Mucosa of rectum (tissue), 2 donors: ENCODE data around the gene MRC2.

ENCODE experiments used
- H3K27ac ChIP-seq, 2 donors: one replicate each; pipeline ENCODE4 v1.7.0; 2013; ENCODE audit warnings: inconsistent platforms in 2 of 2, low read depth in 2 of 2, low read length in 2 of 2
- H3K27me3 ChIP-seq, 2 donors: one replicate each; pipeline ENCODE4 v1.7.0; 2013; ENCODE audit warnings: low read length in 2 of 2; ENCODE audit not compliant: control insufficient read depth in 2 of 2, insufficient read depth in 2 of 2
- H3K36me3 ChIP-seq, 2 donors: one replicate each; pipeline ENCODE4 v1.7.0; 2013; ENCODE audit warnings: low read length in 2 of 2; ENCODE audit not compliant: control insufficient read depth in 2 of 2, insufficient read depth in 2 of 2
- H3K4me1 ChIP-seq, 2 donors: one replicate each; pipeline ENCODE4 v1.7.0; 2013; ENCODE audit warnings: low read length in 2 of 2, mild to moderate bottlenecking in 1 of 2; ENCODE audit not compliant: control insufficient read depth in 2 of 2, insufficient read depth in 2 of 2
- H3K4me3 ChIP-seq, 2 donors: one replicate each; pipeline ENCODE4 v1.7.0; 2013; ENCODE audit warnings: low read length in 2 of 2
- H3K9ac ChIP-seq, 2 donors: one replicate each; pipeline ENCODE4 v1.7.0; 2013; ENCODE audit warnings: low read length in 2 of 2, low read depth in 1 of 2, mild to moderate bottlenecking in 1 of 2
- H3K9me3 ChIP-seq, 2 donors: one replicate each; pipeline ENCODE4 v1.7.0; 2013; ENCODE audit warnings: low read length in 2 of 2; ENCODE audit not compliant: control insufficient read depth in 2 of 2
- donor health status: healthy.
- donor health status: Normal muscosa, but diverticular disease.

MRC2 gene

GRCh38 chr17:62631936-62632924 is 4.8 kb downstream of the MRC2 start:
- Histone ChIP-seq H3K27ac (no peak overlapping the region), H3K36me3 (no peaks in the 10 kb centered on the region), H3K9me3 (no peaks in the 10 kb centered on the region), H3K27me3 (peaks cover 5 to 8% of the 10 kb centered on the region in 2 donors), H3K4me3 (no peak overlapping the region), H3K4me1 (no peaks in the 10 kb centered on the region), H3K9ac (no peak overlapping the region)

DNA sequence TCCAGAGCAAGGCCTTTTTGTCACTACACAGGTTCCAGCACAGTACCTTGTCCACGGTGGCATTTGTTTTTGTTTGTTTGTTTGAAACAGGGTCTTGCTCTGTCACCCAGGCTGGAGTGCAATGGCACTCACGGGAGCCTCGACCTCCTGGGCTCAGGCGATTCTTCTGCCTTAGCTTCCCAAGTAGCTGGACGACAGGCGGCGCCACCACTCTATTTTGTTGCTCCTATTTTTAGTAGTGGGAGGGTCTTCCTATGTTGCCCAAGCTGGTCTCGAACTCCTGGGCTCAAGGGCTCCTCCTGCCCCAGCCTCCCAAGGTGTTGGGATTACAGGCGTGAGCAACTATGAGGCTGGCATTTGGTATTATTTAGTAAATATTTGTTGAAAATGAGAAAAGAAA is 10.3 kb downstream of the MRC2 start:
- no peaks in the 10 kb centered on the region for H3K9me3 ChIP-seq
- H3K9ac ChIP-seq = no peak overlapping the region
- H3K27ac ChIP-seq = no peak overlapping the region
- no peaks in the 10 kb centered on the region for H3K27me3 ChIP-seq
- H3K36me3 ChIP-seq = no peaks in the 10 kb centered on the region
- no peaks in the 10 kb centered on the region for H3K4me1 ChIP-seq
- no peak overlapping the region for H3K4me3 ChIP-seq

DNA sequence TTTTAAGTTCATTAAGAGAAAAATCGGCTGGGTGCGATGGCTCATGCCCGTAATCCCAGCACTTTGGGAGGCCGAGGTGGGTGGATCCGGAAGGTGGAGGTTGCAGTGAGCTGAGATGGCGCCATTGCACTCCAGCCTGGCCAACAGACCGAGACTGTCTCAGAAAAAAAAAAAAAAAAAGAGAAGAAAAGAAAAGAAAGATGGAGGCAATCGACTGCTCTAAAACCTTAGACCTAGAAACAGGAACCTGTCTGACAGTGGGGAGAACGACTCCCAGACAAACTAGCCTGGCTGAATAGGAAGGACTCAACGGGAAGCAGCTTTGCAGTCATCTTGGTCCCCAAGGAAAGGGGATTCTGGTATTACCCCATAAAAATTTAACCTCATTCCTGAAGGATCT is 13.7 kb downstream of the MRC2 start:
- Histone ChIP-seq H3K27me3 (peaks cover 0 to 2% of the 10 kb centered on the region in 2 donors), H3K4me3 (no peak overlapping the region), H3K4me1 (no peaks in the 10 kb centered on the region), H3K36me3 (no peaks in the 10 kb centered on the region), H3K9me3 (no peaks in the 10 kb centered on the region), H3K9ac (no peak overlapping the region), H3K27ac (no peak overlapping the region)

DNA sequence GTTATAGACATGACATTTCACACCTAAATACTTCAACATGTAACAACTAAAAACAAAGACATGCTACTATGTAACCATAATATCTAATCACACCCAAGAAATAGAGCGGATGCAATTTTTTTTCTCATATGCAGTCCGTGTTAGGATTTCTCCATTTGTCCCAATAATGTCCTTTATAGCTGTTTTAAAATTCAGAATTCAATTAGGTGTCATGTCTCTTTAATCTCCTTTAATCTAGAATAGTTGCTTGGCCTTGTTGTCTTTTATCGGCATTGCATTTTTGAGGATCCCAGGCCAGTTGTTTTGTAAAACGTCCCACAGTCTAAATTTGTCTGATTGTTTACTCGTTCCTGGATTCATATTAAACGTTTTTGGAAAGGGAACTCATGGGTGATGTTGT is 14.5 kb downstream of the MRC2 start:
- H3K9me3 ChIP-seq = no peaks in the 10 kb centered on the region
- no peaks in the 10 kb centered on the region for H3K4me1 ChIP-seq
- no peak overlapping the region for H3K27ac ChIP-seq
- H3K4me3 ChIP-seq = no peak overlapping the region
- peaks cover 0 to 2% of the 10 kb centered on the region in 2 donors for H3K27me3 ChIP-seq
- H3K36me3 ChIP-seq = no peaks in the 10 kb centered on the region
- H3K9ac ChIP-seq = no peak overlapping the region

DNA sequence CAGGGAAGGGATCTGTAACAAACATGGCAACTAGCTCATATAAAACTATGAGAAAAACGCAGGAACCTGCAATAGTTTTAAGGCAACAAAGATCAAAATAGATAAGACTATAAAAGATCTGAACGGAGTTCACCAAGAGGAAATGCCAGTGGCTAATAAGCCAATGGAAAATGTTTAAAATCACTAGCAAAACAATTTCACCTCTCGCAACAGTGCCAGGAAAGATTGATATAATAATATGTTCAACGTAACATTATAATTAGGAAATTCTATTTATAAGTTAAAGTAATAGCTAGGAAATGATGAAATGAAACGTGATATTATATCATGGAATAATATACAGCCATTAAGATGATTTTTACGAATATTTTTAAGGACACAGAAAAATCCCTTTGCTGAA is 16.0 kb downstream of the MRC2 start:
- no peaks in the 10 kb centered on the region for H3K36me3 ChIP-seq
- H3K4me1 ChIP-seq = peaks cover 0 to 2% of the 10 kb centered on the region in 2 donors
- H3K4me3 ChIP-seq = no peak overlapping the region
- peaks cover 0 to 2% of the 10 kb centered on the region in 2 donors for H3K27me3 ChIP-seq
- H3K27ac ChIP-seq = no peak overlapping the region
- H3K9me3 ChIP-seq = no peaks in the 10 kb centered on the region
- no peak overlapping the region for H3K9ac ChIP-seq

DNA sequence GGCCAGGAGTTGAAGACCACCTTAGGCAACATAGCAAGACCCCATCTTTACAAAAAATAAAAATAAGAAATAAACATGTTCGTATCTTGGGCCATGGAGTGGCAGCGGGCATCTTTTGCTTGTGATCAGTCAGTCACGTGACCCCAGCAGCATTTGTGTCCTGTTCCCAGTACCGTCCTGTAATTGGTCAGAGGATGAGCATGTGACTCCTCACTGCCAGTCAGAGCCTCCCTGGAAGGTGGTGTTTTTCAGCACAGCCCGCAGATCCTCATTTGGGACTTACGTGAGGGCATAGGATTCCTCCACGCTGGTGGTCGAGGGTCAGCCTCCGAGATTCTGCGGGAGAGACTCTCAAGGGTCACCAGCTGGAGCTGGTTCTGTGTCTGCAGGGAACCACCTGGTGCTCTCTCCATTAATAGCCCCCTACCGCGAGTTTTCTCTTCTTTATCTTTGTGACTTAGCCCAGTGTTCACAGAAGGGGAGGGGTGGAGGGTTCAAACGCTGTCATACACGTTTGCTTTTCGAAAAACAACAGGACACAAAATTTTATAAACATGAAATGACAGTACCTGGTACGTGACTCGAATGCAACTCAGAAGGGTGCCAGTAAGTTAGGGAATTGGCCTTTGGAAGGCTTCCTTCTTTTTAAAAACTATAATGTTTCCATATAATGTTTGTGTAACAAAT is 17.2 kb downstream of the MRC2 start:
- Histone ChIP-seq H3K27me3 (peaks cover 0 to 2% of the 10 kb centered on the region in 2 donors), H3K36me3 (no peaks in the 10 kb centered on the region), H3K9ac (no peak overlapping the region), H3K4me3 (no peak overlapping the region), H3K27ac (no peak overlapping the region), H3K9me3 (no peaks in the 10 kb centered on the region), H3K4me1 (peaks cover 0 to 3% of the 10 kb centered on the region in 2 donors)

DNA sequence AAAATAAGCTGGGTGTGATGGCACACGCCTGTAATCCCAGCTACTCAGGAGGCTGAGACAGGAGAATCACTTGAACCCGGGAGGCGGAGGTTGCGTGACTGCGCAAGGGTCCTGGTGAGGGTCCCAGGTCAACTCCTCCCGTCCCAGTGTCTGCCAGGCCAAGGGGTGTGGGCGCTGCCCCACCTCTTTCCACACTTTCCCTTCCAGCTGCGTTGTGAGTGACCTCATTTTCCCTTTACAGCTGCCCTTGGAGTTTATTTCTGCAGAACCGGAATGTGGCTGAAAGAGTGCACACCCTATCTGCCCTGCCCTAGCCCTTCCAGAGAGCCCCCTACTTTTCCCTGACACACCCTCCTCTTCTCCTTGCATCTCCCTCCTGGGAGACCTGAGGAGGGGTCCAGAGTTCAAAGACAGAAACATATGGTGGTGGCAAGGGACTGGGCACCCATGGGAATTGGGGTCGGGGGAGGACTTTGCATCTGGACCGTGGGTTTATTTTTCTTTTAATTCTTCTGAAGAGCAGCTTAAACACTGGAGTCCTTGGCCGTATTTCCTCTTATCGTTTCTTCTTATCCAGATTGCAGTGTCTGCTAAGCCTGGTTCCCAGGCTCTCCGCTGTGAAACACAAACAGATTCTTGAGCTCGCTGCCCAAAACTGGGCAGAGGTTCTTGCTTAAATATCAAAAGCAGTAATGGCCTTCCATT is 20.9 kb downstream of the MRC2 start:
- peaks cover 0 to 2% of the 10 kb centered on the region in 2 donors for H3K27me3 ChIP-seq
- H3K9me3 ChIP-seq = no peaks in the 10 kb centered on the region
- H3K4me1 ChIP-seq = peaks cover 2 to 12% of the 10 kb centered on the region in 2 donors
- no peak overlapping the region for H3K27ac ChIP-seq
- H3K36me3 ChIP-seq = no peaks in the 10 kb centered on the region
- H3K4me3 ChIP-seq = no peak overlapping the region
- H3K9ac ChIP-seq = no peak overlapping the region

GRCh38 chr17:62648956-62649294 is 21.5 kb downstream of the MRC2 start:
- no peak overlapping the region for H3K9ac ChIP-seq
- no peak overlapping the region for H3K27ac ChIP-seq

GRCh38 chr17:62649570-62649969 is 22.1 kb downstream of the MRC2 start:
- Histone ChIP-seq H3K4me1 (peaks cover 3 to 16% of the 10 kb centered on the region in 2 donors), H3K27ac (no peak overlapping the region), H3K27me3 (peaks cover 0 to under 1% of the 10 kb centered on the region in 2 donors), H3K36me3 (no peaks in the 10 kb centered on the region), H3K9me3 (no peaks in the 10 kb centered on the region), H3K9ac (no peak overlapping the region), H3K4me3 (no peak overlapping the region)

More at GRCh38 chr17:62648956-62649294, 21.5 kb downstream of the MRC2 start:
- no peaks in the 10 kb centered on the region for H3K9me3 ChIP-seq
- H3K4me3 ChIP-seq = no peak overlapping the region
- H3K27me3 ChIP-seq = peaks cover 0 to 2% of the 10 kb centered on the region in 2 donors
- H3K4me1 ChIP-seq = peaks cover 3 to 16% of the 10 kb centered on the region in 2 donors
- H3K36me3 ChIP-seq = no peaks in the 10 kb centered on the region

- Histone ChIP-seq H3K27ac (no peak overlapping the region), H3K4me1 (peaks cover 3 to 16% of the 10 kb centered on the region in 2 donors), H3K9ac (no peak overlapping the region), H3K36me3 (no peaks in the 10 kb centered on the region), H3K27me3 (no peaks in the 10 kb centered on the region), H3K9me3 (no peaks in the 10 kb centered on the region), H3K4me3 (no peak overlapping the region)
Observed at GRCh38 chr17:62650587-62650986, 23.1 kb downstream of the MRC2 start.
